Breast epithelium (tissue), 4 donors: ENCODE results near the gene QSOX1. TPM values are rescaled to one million over a fixed set of nuclear protein-coding genes. Genes with fewer than 3 reads are reported as not detected.

ENCODE experiments used
- DNase-seq, 2 donors: peaks; one replicate each; pipeline ENCODE4 v3.0.0-alpha.2; 2019; ENCODE audit warnings: low spot score in 2 of 2
- H3K27ac ChIP-seq, 2 donors: fragments of 200-600 bp; sonication (generic) in 1 of 2; one replicate each; pipeline ENCODE4 v1.5.1; 2016 to 2019; ENCODE audit warnings: mild to moderate bottlenecking in 1 of 2
- H3K27me3 ChIP-seq, 2 donors: fragments of 200-600 bp; sonication (generic) in 1 of 2; one replicate each; pipeline versions ENCODE4 v1.5.1 to v1.6.0; 2017 to 2019; ENCODE audit warnings: control low read depth in 1 of 2, mild to moderate bottlenecking in 1 of 2
- H3K36me3 ChIP-seq: fragments of 200-600 bp; one replicate; pipeline ENCODE4 v1.5.1; 2019
- H3K4me1 ChIP-seq, 2 donors: fragments of 200-600 bp; sonication (generic); one replicate each; pipeline ENCODE4 v1.5.1; 2016 to 2019; ENCODE audit warnings: control low read depth in 1 of 2
- H3K4me3 ChIP-seq, 3 donors: fragments of 200-600 bp; sonication (generic); 1 replicate in 2 of 3; 2 replicates in 1 of 3; pipeline ENCODE4 v1.5.1; 2016 to 2019; ENCODE audit warnings: mild to moderate bottlenecking in 3 of 3, moderate library complexity in 2 of 3
- H3K9me3 ChIP-seq, 2 donors: fragments of 200-600 bp; sonication (generic) in 1 of 2; one replicate each; pipeline ENCODE4 v1.5.1; 2016 to 2019; ENCODE audit warnings: control low read depth in 1 of 2
- CTCF ChIP-seq, 3 donors: fragments of 450-650 bp; IDR thresholded peaks; one replicate each; pipeline ENCODE4 v1.5.1; 2016 to 2017; ENCODE audit warnings: antibody characterized with exemption in 3 of 3, mild to moderate bottlenecking in 3 of 3, moderate library complexity in 3 of 3
- POLR2A ChIP-seq: fragments of 450-650 bp; IDR thresholded peaks from one replicate; pipeline ENCODE4 v1.6.1; 2016; ENCODE audit warnings: antibody characterized with exemption, mild to moderate bottlenecking, moderate library complexity
- POLR2AphosphoS5 ChIP-seq, 3 donors: sonication (generic); formaldehyde crosslinking; IDR thresholded peaks; one replicate each; pipeline ENCODE4 v1.6.1; 2017; ENCODE audit warnings: antibody characterized with exemption in 3 of 3
- intact Hi-C: fragments of 100-400 bp; cut with DNase I; formaldehyde crosslinking; loops from one replicate; pipeline ENCODE4 v1.15.1; 2023; ENCODE audit warnings: low total_unique reads
- total RNA-seq, 3 donors: library from RNA; depleted of rRNA; stranded (reverse); fragments of >200 nt; gene quantifications; one replicate each; pipeline ENCODE4 v1.1.0, GENCODE V29; 2016

The QSOX1 gene
- total RNA-seq, 3 donors from 2014 or later, result 43.3 to 85.5 (median 67.5) TPM

GRCh38 chr1:180157576-180158057, 2.9 kb downstream of the QSOX1 start:
- no peak for TF ChIP-seq CTCF (IDR thresholded peaks at IDR 0.05)
- TF ChIP-seq POLR2AphosphoS5 (IDR thresholded peaks at IDR 0.05), result no peak
- no peak for TF ChIP-seq POLR2A
- H3K27me3 ChIP-seq, result no peaks in the 10 kb centered on the region
- H3K4me3 ChIP-seq, result no peak overlapping the region
- intact Hi-C loops, result no loop called here
- H3K36me3 ChIP-seq, result no peaks in the 10 kb centered on the region
- no peaks in the 10 kb centered on the region for H3K9me3 ChIP-seq
- DNase-seq, result peak in 1 of 2 donors; percentile 73
- peaks cover 0 to 12% of the 10 kb centered on the region in 2 donors for H3K4me1 ChIP-seq
- peak overlapping the region; percentile 41 to 56 for H3K27ac ChIP-seq

- intact Hi-C loops, result no loop called here
- DNase-seq, result no peak
- no peaks in the 10 kb centered on the region for H3K36me3 ChIP-seq
Observed at GRCh38 chr1:180158149-180159147, 3.8 kb downstream of the QSOX1 start.

GRCh38 chr1:180160357-180160756, 5.7 kb downstream of the QSOX1 start:
- DNase-seq, result no peak
- intact Hi-C loops, result no loop called here
- no peaks in the 10 kb centered on the region for H3K27me3 ChIP-seq
- H3K9me3 ChIP-seq, result no peaks in the 10 kb centered on the region
- no peaks in the 10 kb centered on the region for H3K36me3 ChIP-seq
- H3K4me1 ChIP-seq, result peaks cover 0 to 19% of the 10 kb centered on the region in 2 donors
- H3K27ac ChIP-seq, result peak overlapping the region in 1 of 2 donors; percentile 23
- TF ChIP-seq POLR2A (no peak), POLR2AphosphoS5 (IDR thresholded peaks at IDR 0.05) (no peak), CTCF (IDR thresholded peaks at IDR 0.05) (no peak)
- no peak overlapping the region for H3K4me3 ChIP-seq

More at GRCh38 chr1:180158149-180159147, 3.8 kb downstream of the QSOX1 start:
- H3K4me1 ChIP-seq, result peaks cover 0 to 12% of the 10 kb centered on the region in 2 donors
- no peak overlapping the region for H3K4me3 ChIP-seq
- H3K27ac ChIP-seq, result peak overlapping the region; percentile 41 to 56
- H3K27me3 ChIP-seq, result no peaks in the 10 kb centered on the region
- no peaks in the 10 kb centered on the region for H3K9me3 ChIP-seq
- TF ChIP-seq POLR2A (no peak), CTCF (IDR thresholded peaks at IDR 0.05) (no peak), POLR2AphosphoS5 (IDR thresholded peaks at IDR 0.05) (no peak)

- no peak for DNase-seq
Observed at GRCh38 chr1:180163041-180163440, 8.4 kb downstream of the QSOX1 start.

More at GRCh38 chr1:180163041-180163440, 8.4 kb downstream of the QSOX1 start:
- H3K4me3 ChIP-seq, result no peak overlapping the region
- no peaks in the 10 kb centered on the region for H3K9me3 ChIP-seq
- TF ChIP-seq POLR2AphosphoS5 (IDR thresholded peaks at IDR 0.05), result no peak
- no peak for TF ChIP-seq POLR2A
- TF ChIP-seq CTCF (IDR thresholded peaks at IDR 0.05), result no peak
- peak overlapping the region in 1 of 2 donors; percentile 30 for H3K27ac ChIP-seq
- no peaks in the 10 kb centered on the region for H3K27me3 ChIP-seq
- no peaks in the 10 kb centered on the region for H3K36me3 ChIP-seq
- intact Hi-C loops, result no loop called here
- peaks cover 5 to 25% of the 10 kb centered on the region in 2 donors for H3K4me1 ChIP-seq
